Activated effector memory CD4-positive, alpha-beta T cell treated with anti-CD3 and anti-CD28 coated beads, Interleukin-2, amount 50 U/mL, for 16 hours (primary cell): ENCODE results near the gene FIZ1.

Source experiments
- DNase-seq: peaks from one replicate; pipeline ENCODE4 v3.0.0-alpha.2; 2020

Gene FIZ1

GRCh38 chr19:55635856-55636440 is 36.6 kb upstream of the FIZ1 start:
- DNase-seq, result no peak

DNA sequence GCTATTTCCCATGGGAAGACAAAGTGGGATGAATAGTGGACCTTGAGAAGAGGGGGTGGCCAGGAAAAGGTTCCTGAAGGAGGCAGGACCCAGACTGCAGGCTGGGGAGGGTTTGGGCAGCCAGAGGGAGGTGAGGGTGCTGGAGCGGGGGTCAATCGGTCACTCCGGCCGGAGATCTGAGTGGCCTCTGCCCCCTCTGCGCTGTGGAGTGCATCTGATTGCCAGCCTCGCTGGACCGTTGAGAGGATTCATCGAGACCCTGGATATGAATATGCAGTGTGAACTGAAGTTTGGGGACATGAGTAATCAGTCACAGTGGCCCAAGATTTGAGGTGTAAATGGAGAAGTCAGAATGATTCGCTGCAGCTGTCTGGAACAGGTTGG is 36.0 kb upstream of the FIZ1 start:
- DNase-seq, result no peak

DNA sequence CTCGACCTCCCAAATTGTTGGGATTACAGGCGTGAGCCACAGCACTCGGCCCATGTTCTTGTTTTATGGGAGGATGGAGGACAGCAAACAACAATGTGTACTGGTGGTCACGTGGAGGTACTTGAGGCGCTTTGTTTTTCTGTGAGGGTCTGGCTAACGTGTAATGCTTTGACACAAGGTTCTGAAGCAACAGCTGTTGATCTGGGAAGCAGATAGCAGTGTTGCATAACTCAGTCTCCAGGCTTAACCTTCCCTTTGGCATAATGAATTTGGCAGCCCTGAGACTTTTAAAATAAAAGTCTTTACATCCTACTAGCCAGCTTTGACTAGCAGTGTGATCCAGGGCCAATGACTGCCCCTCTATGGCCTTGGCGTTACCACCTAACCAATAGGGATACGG is 34.5 kb upstream of the FIZ1 start:
- no peak for DNase-seq

DNA sequence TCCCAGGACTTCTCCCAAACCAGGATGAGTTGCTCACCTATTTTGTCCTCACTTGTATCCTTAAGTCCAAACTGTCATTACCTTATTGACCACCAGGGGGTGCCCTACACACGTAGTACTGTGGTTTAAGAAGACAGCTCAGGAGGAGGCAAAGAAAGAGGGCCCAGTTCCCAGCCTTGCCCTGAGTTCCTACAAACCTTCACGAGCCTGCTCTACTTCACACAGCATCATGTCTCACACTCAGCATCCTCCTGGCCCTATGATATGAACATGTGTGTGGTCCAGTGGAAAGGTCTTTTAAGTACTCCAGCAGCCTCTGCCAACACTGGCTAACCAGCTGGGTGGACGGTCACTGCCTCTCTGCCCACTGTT is 33.1 kb upstream of the FIZ1 start:
- peak; percentile 91 for DNase-seq

- peak; percentile 82 for DNase-seq
Measured at GRCh38 chr19:55626350-55626749, 27.0 kb upstream of the FIZ1 start.

GRCh38 chr19:55625004-55625326 is 25.6 kb upstream of the FIZ1 start:
- DNase-seq, result no peak

DNA sequence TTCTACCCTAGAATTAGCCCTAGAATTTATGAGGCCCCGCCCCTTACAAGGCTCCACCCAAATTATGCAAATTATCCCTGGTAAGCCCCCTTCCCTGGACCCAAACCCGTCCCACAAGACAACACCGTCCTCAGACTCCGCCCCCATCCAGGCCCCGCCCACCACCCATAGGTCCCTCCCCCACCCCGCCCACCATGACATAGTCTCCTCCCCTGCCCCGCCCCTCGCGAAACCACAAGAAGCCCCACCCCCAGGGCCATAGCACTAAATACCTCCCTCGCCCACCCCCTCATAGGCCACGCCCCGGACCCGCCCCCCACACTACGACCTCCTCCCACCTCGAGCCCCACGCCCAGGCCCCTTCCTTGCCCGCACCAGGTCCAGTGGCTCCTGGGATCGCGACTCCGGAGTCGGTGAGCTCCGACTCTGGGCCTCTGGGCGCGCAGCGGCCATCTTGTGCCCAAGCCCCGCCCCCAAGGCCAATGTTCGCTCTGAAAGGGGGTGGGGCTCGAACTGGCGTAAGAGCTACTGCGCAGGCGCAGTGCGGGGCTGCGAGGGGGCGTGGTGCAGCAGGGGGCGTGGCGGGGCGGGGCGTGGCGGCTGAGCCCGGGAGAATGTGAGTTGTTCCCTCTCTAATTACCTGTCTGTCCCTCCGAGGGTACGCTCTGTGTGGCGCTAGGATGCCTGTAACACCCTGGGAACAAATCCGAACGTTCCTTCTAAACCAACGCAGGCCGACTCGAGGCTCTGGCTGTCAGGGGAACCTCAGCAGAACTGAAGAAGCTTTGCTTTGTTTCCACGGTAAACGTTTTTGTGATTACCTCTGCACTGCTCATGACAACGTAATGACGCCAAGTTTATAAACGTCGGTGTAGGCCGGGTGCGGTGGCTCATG is 25.0 kb upstream of the FIZ1 start, which contains the start of gene ZNF784:
ZNF784 (minus strand) TSS at position 458 of the 895 bp plus-strand sequence; CDS start at position 453, 5 bp downstream.
- DNase-seq, result peak; percentile 97

DNA sequence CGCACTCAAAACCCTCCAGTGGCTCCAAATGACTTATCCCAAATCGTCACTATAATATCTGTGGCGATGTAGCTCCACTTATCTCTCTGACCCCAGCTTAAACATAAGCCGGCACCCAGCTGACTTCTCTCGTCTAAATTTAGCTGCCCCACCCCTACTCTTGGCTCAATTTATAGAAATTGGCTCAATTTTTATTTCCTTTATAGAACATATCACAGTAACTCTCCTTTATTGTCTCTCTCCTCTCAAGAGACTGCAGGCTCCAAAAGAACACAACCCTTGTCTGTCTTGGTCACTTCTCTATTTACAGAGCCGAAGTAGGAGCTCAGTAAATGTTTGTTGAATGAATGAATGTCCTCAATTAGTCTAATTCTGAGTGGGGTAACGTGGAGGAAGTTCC is 24.2 kb upstream of the FIZ1 start:
- DNase-seq, result no peak

- no peak for DNase-seq
Measured at GRCh38 chr19:55623130-55623529, 23.8 kb upstream of the FIZ1 start.

DNA sequence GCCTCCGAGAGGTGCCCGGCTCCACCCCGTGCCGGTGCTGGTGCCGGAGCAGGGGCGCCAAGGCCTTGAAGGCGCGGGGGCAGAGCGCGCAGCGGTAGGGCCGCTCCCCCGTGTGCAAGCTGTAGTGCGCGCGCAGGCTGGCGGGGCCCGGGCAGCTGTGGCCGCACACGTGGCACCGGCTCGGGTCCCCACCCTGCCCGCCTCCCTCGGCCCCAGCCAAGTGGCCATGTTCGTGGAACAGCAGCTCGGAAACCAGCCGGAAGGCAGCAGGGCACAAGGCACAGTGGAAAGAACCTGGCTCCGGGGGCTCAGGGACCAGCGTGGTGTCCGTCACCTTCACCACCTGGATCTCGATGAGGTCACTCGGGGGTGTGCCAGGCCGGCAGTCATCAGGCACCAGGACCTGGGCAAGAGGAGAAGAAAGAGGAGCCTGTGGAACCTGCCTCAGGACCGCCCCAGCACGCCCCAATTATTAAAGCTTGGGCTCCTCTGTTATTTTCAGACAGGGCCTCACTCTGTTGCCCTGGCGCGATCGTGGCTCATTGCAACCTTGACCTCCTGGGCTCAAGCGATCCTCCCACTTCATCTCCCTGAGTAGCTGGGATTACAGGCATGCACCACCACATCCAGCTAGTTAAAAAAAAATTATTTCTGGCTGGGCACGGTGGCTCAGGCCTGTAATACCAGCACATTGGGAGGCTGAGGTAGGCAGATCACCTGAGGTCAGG is 23.1 kb upstream of the FIZ1 start:
- DNase-seq, result no peak

DNA sequence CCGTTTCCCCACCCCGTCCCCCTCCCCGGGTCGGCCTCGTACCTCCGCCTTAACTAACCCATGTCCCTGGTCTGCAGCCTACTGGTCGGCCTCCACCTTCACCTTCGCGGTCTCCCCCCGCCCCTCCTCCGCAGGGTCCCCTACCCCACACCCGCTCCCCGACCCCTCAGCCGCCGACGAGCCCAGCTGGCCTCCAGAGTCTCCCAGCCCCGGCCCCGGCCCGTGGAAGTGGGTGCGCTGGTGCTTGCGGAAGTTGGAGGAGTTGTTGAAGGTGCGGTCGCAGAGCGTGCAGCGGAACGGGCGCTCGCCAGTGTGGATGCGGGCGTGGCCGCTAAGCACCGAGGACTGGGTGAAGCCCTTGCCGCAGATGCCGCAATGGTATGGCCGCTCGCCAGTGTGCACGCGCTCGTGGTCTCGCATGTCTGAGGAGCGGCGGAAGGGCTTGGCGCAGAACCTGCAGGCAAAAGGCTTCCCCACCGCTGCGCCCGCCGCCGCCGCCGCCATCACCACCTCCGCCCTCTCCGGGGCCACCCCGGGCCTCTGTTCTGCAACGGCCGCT is 22.4 kb upstream of the FIZ1 start:
- DNase-seq, result no peak

DNA sequence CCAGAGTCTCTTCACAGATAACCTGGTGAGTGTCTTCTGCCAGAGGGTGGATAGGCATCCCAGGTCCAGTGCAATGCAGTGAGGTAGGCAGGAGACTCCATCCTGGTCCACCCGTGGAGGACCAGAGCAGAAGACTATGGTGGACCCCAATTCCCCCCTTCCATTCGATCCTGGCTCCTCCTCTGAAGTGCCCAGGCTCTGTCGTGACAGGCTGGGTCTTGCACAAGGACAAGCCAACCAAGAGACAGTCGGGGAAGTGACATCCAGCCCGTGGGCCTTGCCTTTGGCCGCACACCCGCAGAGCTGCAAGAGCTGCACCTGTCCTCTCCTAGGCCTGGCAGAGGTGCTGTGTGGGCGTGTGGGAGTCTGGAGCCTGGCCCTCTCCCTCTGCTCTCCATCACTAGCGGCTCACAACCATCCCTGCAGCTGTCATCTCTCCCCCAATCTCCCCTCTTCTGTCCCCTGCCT is 21.9 kb upstream of the FIZ1 start:
- DNase-seq, result no peak

DNA sequence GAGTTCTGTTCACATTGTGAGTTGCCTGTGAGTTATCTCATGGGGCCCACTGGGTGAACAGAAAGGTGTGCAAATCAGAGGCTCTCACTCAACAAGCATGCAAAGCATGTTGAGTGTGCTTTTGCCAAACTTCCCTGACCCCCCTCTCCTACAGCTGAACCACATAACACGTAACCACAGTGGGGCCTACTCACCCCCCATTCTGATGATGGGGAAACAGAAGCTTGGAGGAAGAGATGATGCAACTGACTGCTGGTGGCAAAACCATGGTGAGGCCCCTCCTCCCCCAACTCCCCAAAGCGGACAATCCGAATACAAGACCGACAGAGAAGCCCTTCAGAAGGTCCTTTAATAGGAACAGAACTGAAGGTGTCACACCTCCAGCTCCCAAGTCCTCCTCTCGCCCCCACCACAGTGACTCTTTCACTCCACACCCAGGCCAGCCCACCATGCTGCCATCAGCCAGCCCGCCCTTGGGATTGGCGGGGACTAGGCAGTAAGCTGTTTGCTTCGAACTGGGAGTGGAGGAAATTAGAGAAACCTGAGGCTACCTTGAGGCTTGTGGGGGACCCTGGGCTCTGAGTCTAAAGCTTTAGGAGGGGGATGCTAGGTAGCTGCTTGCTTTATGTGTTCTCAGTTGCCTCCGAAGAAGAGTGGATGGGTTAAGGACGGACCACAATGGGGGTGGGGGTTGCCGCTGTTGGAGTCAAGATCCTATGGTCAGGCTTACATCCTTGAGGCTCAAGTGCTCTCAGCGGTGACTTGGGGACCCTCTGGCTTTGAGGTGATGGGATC is 21.3 kb upstream of the FIZ1 start:
- no peak for DNase-seq

DNA sequence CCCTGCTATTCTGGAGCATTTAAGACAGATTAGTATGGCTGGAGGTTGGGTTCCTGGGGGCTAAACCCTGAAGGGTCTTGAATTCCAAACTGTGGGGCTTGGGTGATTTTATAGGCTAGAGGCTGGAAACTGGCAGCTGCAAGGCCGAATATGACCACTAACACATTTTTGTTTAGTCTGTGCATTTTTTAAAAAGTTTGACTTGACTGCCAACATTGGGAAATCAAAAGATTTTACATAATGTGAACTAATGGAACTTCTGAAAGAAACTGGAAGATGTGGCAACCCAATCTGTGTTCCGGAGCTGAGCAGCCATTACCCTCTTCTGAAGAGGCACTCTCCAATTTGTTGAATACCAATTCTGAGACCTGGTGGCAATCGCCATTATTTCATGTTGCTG is 20.0 kb upstream of the FIZ1 start:
- DNase-seq, result no peak

DNA sequence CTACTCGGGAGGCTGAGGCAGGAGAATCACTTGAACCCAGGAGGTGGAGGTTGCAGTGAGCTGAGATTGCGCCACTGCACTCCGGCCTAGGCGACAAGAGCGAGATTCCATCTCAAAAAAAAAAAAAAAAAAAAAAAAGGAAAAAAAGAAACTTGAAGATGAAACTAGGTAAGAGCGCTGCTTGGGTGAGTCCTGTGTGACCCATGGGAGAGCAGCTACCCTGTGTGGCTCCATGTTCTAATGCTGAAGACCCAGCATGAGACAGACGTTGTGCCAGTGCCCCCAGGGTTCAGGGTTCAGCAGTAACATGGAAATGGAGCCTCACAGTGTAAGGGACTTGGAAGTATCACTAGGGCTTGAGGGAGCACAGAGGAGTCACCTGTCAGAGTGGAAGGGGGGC is 19.1 kb upstream of the FIZ1 start:
- no peak for DNase-seq

DNA sequence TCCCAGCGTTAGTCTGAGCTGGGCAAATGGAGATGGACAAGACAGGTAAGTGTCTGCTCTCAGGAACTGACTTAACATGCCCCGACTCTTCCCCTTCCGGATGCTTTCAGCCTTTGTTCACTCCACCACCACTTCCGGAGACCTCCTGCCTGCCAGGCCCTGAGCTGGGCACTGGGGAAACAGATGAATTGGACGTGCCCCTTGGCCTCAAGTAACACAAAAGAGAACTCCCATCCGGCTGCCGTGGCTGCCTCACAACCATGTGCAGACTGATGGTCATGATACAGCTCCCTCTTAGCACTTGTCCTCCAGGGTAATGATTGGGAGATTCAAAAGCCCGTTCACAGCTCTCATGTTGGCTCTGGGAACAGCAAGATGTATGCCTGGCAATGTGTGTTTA is 18.1 kb upstream of the FIZ1 start:
- DNase-seq, result no peak

DNA sequence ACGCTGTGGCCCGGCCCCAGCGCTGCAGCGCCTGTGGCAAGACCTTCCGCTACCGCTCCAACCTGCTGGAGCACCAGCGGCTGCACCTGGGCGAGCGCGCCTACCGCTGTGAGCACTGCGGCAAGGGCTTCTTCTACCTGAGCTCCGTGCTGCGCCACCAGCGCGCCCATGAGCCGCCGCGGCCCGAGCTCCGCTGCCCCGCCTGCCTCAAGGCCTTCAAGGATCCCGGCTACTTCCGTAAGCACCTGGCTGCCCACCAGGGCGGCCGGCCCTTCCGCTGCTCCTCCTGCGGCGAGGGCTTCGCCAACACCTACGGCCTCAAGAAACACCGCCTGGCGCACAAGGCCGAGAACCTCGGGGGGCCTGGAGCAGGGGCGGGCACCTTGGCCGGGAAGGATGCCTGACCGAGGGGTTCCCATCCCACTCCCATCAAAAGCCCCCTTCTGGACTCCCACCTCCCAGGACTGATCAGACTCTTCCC is 17.1 kb upstream of the FIZ1 start:
- no peak for DNase-seq

- no peak for DNase-seq
Measured at GRCh38 chr19:55615543-55616394, 16.5 kb upstream of the FIZ1 start.

DNA sequence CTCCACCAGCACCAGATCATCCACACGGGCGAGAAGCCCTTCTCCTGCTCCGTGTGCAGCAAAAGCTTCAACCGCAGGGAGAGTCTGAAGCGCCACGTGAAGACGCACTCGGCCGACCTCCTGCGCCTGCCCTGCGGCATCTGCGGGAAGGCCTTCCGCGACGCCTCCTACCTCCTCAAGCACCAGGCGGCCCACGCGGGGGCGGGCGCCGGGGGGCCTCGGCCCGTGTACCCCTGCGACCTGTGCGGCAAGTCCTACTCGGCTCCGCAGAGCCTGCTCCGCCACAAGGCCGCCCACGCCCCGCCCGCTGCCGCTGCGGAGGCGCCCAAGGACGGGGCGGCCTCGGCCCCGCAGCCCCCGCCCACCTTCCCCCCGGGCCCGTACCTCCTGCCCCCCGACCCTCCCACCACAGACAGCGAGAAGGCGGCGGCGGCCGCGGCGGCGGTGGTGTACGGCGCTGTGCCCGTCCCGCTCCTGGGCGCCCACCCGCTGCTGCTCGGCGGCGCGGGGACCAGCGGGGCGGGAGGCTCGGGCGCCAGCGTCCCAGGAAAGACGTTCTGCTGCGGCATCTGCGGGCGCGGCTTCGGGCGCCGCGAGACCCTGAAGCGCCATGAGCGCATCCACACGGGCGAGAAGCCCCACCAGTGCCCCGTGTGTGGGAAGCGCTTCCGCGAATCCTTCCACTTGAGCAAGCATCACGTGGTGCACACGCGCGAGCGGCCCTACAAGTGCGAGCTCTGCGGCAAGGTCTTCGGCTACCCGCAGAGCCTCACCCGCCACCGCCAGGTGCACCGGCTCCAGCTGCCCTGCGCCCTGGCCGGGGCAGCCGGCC is 15.6 kb upstream of the FIZ1 start:
- DNase-seq, result no peak

GRCh38 chr19:55613930-55614710 is 14.8 kb upstream of the FIZ1 start:
- no peak for DNase-seq
